Small intestine (tissue), 7 donors: Measurements from ENCODE around the gene RHOF. TPM values are rescaled to one million over a fixed set of nuclear protein-coding genes. Genes with fewer than 3 reads are reported as not detected.

Experiments
- DNase-seq, 2 donors: peaks; one replicate each; pipeline versions ENCODE4 v3.0.0 to v3.0.0-alpha.2; 2013
- FAIRE-seq: peaks from 2 replicates; lab custom pipeline; 2012; peaks lifted over from hg19 to GRCh38; lab: Jason Lieb, UNC
- H3K27ac ChIP-seq, 3 donors: one replicate each; pipeline ENCODE4 v1.5.1; 2013; ENCODE audit warnings: low read length in 2 of 3, mild to moderate bottlenecking in 2 of 3, control low read depth in 1 of 3, inconsistent platforms in 1 of 3, low read depth in 1 of 3, moderate library complexity in 1 of 3
- H3K27me3 ChIP-seq, 3 donors: one replicate each; pipeline ENCODE4 v1.6.1; 2013; ENCODE audit warnings: low read length in 3 of 3, inconsistent platforms in 1 of 3; ENCODE audit not compliant: control insufficient read depth in 3 of 3, insufficient read depth in 3 of 3
- H3K36me3 ChIP-seq, 3 donors: one replicate each; pipeline ENCODE4 v1.6.1; 2013; ENCODE audit warnings: low read length in 3 of 3, inconsistent platforms in 1 of 3, low read depth in 1 of 3, mild to moderate bottlenecking in 1 of 3, moderate library complexity in 1 of 3; ENCODE audit not compliant: control insufficient read depth in 3 of 3, insufficient read depth in 2 of 3
- H3K4me1 ChIP-seq, 3 donors: one replicate each; pipeline ENCODE4 v1.6.1; 2013; ENCODE audit warnings: low read length in 2 of 3, inconsistent platforms in 1 of 3, low read depth in 1 of 3, mild to moderate bottlenecking in 1 of 3, moderate library complexity in 1 of 3; ENCODE audit not compliant: control insufficient read depth in 3 of 3, insufficient read depth in 2 of 3
- H3K4me3 ChIP-seq, 3 donors: one replicate each; pipeline ENCODE4 v1.5.1; 2013; ENCODE audit warnings: low read length in 3 of 3, control low read depth in 1 of 3, inconsistent platforms in 1 of 3, low read depth in 1 of 3, mild to moderate bottlenecking in 1 of 3, moderate library complexity in 1 of 3
- H3K9me3 ChIP-seq, 2 donors: one replicate each; pipeline ENCODE4 v1.6.1; 2013; ENCODE audit warnings: low read depth in 1 of 2, low read length in 1 of 2; ENCODE audit not compliant: control insufficient read depth in 2 of 2, insufficient read depth in 1 of 2
- WGBS, 3 donors: extraction: QIAGEN DNeasy Blood & Tissue Kit; methylation state at CpG; one replicate each; pipeline ENCODE4 v1.1.7; 2013; 5-methylcytosine and 5-hydroxymethylcytosine counted together
- polyA plus RNA-seq, 4 donors: library from polyadenylated mRNA; stranded (reverse) in 3 of 4; unstranded in 1 of 4; fragments of 200-250 nt in 3 of 4; fragments of 120-200 nt in 1 of 4; gene quantifications; one replicate each; pipeline versions ENCODE4 v1.2.1 to v1.2.3, GENCODE V29; 2013
- donor health status: healthy with polysubstance abuse.
- donor health status: control.
- donor health status: control.
- donor health status: Bipolar disorder and iron deficiency.
- donor health status: healthy.

The RHOF gene
- polyA plus RNA-seq, 4 donors: 13.3 to 75.9 (median 43.6) TPM

DNA sequence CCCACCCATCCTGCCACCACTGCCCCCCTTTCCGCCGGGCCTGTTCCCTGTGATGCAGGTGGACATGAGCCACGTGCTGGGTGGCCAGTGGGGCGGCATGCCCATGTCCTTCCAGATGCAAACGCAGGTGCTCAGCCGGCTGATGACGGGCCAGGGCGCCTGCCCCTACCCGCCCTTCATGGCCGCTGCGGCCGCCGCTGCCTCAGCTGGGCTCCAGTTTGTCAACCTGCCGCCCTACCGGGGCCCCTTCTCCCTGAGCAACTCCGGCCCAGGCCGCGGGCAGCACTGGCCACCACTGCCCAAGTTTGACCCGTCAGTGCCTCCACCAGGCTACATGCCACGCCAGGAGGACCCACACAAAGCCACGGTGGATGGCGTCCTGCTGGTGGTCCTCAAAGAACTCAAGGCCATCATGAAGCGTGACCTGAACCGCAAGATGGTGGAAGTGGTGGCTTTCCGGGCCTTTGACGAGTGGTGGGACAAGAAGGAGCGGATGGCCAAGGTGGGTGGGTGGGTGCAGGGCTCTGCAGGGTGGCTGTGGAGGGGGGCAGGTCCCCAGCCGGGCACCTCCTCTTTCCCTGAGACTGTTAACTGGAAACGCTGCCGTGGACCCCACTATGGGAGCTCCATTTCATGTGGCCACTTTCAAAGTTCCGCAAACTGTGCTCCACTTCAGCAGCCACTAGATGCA is 21.1 kb upstream of the RHOF start:
- peaks cover 27 to 93% (median 38%) of the 10 kb centered on the region in 3 donors for H3K36me3 ChIP-seq
- no peak for DNase-seq
- peaks cover 0 to 28% (median 2%) of the 10 kb centered on the region in 3 donors for H3K4me1 ChIP-seq
- H3K27me3 ChIP-seq: no peaks in the 10 kb centered on the region
- no peak overlapping the region for H3K27ac ChIP-seq
- H3K4me3 ChIP-seq: no peak overlapping the region
- 93 to 95% (median 94%) methylated on average over 17 to 31 of the region's 31 CpGs for WGBS, 3 donors
- no peak for FAIRE-seq
- no peaks in the 10 kb centered on the region for H3K9me3 ChIP-seq

DNA sequence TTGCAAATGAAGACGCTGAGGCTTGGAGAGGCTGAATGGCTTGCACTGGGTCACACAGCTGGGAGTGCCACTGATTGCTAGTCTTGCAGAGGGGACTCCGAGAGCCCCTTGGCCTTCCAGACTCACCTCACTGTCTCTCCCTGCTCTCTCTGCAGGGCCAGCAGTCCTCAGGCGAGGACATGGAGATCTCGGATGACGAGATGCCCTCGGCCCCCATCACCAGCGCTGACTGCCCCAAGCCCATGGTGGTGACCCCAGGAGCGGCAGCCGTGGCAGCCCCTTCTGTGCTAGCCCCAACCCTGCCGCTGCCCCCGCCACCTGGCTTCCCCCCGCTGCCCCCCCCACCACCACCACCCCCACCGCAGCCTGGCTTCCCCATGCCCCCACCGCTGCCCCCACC is 20.5 kb upstream of the RHOF start:
- Histone ChIP-seq H3K4me1 (peaks cover 0 to 28% (median 2%) of the 10 kb centered on the region in 3 donors), H3K36me3 (peaks cover 24 to 92% (median 34%) of the 10 kb centered on the region in 3 donors), H3K4me3 (no peak overlapping the region), H3K27me3 (no peaks in the 10 kb centered on the region), H3K27ac (no peak overlapping the region), H3K9me3 (no peaks in the 10 kb centered on the region)
- DNase-seq (no peak), FAIRE-seq (no peak)
- 94 to 98% (median 94%) methylated on average over 7 to 14 of the region's 14 CpGs for WGBS, 3 donors

DNA sequence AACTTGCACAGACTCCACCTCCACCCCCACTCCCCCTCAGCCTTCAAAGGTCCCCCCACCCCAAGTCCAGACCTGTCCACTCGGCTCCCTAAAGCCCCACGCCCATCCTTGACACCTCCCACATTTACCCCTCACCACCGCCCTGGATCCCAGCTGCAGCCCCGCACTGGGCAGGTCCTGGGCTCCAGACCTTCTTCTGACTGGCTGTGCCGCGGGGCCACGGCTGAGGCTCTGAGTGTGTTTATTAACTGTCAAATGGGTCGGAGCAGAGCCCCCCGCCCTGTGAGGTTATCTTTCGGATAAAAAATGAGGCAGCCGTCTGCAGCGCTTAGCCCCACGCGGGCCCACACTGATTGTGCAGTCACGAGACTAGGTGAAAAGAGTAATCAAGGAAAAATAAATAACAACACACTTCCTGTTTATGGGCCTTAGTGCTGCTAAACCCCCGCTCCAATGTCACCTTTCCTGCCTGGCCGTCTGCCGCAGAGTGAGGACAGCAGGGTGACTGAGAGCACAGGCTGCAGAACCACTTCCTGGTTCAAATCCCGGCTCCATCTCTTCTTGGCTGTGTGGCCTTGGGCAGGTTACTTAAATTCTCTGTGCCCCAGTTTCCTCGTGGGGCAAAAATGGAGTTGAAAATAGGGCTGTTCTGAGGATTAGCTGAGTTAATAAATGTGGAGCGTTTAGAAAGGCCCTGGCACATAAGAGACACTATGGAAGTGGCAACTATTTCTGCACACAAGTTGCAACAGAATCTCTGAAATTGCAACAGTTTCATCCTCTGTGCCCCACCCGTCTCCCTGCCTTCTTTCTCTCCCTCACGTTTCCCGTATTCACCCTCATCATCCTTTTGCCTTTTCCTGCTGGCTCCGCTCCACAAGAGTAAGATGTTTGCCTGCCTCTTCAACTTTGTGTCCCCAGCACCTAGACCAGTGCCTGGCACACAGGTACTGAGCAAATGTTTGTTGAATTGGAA is 19.7 kb upstream of the RHOF start:
- Histone ChIP-seq H3K4me1 (peaks cover 0 to 28% (median 2%) of the 10 kb centered on the region in 3 donors), H3K9me3 (no peaks in the 10 kb centered on the region), H3K36me3 (peaks cover 23 to 92% (median 34%) of the 10 kb centered on the region in 3 donors), H3K27me3 (no peaks in the 10 kb centered on the region), H3K27ac (peak overlapping the region in 2 of 3 donors; percentile 3 to 81), H3K4me3 (peak overlapping the region in 2 of 3 donors; percentile 65 to 67)
- DNase-seq (peak; percentile 41), FAIRE-seq (no peak)
- 24 to 42% (median 31%) methylated on average over 25 of the region's 25 CpGs for WGBS, 3 donors

DNA sequence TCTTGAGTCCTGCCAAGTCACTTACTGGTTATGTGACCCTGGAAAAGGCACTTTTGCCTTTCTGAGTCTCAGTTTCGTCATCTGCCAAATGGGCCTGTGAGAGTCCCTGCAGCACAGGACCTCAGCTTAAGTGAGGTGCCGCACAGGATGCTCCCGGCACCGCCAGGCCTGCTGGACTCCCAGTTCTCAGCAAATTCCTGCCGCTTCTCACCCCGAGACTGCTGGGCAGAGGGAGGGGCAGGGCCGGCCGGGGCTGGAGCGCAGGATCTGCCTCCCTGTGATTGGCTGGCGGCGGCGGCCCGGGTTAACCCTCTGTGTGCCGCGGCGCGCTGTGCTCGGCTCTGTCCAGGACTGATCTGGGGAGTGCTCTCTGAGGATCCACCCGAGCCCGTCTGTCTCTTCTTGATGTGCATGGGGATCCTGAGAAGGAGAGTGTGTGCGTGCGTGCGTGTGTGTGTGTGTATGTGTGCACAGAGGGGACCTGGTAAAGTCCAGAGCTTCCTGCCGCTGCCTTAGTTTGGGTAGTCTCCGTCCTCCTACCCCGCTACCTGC is 18.9 kb upstream of the RHOF start:
- Histone ChIP-seq H3K27ac (peak overlapping the region; percentile 3 to 81 (median 9)), H3K4me1 (peaks cover 2 to 32% (median 3%) of the 10 kb centered on the region in 3 donors), H3K4me3 (peak overlapping the region; percentile 22 to 67 (median 65)), H3K27me3 (no peaks in the 10 kb centered on the region), H3K36me3 (peaks cover 18 to 92% (median 29%) of the 10 kb centered on the region in 3 donors), H3K9me3 (no peaks in the 10 kb centered on the region)
- FAIRE-seq: no peak
- 2 to 11% (median 7%) methylated on average over 24 to 26 of the region's 26 CpGs for WGBS, 3 donors
- peak; percentile 81 to 88 for DNase-seq

DNA sequence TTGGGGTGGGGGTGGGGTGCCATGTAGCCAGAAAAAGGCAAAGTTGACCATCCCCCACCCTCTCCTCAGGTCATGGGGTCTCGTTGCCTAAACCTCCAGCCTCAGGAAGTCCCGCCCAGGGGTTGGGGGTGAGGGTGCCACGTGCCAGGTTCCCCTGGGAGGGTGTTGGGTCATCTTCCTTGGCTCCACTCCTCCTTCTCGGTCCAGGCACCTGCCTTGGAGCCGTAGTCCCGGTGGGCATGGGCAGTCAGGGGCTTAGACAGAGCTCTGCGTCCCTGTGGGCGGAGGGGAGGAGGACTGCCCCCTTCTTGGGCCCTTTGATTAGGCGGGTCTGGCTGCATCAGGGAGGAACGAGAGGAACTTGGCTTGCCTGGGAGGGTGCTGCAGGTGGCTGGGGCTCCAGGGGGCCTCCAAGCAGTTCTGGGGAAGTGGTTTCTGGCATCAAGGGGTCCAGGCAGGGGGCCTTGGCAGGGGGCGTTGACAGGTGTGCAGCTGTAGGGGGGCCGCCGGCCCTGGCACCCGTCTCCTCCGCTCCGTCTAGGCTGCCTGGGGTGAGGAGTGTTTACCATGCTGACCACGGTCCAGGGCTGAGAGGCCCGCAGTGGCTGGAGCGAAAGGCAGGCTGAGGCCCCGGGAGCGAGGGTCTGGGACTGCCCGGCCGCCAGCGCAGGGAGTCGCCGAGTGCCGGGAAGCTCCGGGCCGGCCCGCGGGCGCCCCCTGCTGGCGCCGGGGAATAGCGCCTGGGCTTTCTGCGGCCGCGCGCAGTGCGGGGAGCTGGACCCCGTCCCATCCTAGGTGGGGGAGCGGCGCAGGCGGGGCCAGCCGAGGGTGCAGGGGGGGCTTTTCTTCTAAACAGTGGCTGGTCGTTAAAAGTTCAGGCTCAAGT is 18.2 kb upstream of the RHOF start:
- FAIRE-seq (no peak), DNase-seq (peak; percentile 55 to 83)
- Histone ChIP-seq H3K27ac (peak overlapping the region; percentile 28 to 81 (median 57)), H3K36me3 (peaks cover 12 to 91% (median 23%) of the 10 kb centered on the region in 3 donors), H3K27me3 (no peaks in the 10 kb centered on the region), H3K9me3 (no peaks in the 10 kb centered on the region), H3K4me1 (peaks cover 5 to 38% (median 8%) of the 10 kb centered on the region in 3 donors), H3K4me3 (peak overlapping the region; percentile 22 to 67 (median 65))
- WGBS, 3 donors: 4 to 5% (median 4%) methylated on average over 45 to 46 of the region's 46 CpGs

DNA sequence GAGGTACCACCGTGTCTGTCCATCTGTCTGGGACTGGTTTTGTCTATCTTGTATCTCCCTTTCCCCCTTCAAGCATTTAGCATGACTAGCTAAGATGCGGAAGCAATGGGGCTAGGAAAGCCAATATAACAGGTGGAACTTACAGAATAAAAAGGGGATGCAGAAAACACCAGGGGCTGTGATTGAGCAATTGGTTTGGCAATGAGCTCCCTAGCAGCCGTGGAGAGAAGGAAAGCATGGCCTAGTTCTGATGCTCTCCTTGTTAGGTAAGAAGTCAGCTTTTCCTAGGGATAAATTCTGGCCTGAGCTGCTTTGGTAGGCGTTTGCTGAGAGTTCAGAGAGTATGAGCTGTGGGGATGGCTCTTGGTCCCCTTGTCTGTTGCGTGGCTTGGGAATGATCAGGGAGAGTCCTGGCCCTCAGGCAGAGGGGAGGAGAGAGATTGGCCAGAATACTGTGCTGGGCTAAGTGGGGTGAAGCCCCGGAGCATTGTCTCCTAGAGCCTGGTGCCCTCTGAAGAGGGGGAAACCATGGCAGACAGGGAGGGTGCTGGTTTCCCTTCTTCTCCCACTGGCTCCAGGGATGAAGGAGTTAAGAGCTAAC is 17.4 kb upstream of the RHOF start:
- FAIRE-seq (no peak), DNase-seq (no peak)
- Histone ChIP-seq H3K4me3 (peak overlapping the region in 2 of 3 donors; percentile 65 to 67), H3K36me3 (peaks cover 12 to 92% (median 20%) of the 10 kb centered on the region in 3 donors), H3K27me3 (no peaks in the 10 kb centered on the region), H3K27ac (peak overlapping the region in 2 of 3 donors; percentile 8 to 81), H3K9me3 (no peaks in the 10 kb centered on the region), H3K4me1 (peaks cover 5 to 45% (median 10%) of the 10 kb centered on the region in 3 donors)
- WGBS, 3 donors: 50 to 53% (median 50%) methylated on average over 6 of the region's 6 CpGs

DNA sequence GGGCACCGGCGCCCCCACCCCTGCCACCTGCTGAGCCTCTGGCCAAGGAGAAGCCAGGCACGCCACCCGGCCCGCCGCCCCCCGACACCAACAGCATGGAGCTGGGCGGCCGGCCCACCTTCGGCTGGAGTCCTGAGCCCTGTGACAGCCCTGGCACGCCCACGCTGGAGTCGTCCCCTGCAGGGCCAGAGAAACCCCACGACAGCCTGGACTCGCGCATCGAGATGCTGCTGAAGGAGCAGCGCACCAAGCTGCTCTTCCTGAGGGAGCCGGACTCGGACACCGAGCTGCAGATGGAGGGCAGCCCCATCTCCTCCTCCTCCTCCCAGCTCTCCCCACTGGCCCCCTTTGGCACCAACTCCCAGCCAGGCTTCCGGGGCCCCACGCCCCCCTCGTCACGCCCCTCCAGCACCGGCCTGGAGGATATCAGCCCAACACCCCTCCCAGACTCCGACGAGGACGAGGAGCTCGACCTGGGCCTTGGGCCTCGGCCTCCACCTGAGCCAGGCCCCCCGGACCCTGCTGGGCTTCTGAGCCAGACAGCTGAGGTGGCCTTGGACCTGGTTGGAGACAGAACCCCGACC is 16.8 kb upstream of the RHOF start:
- no peak for FAIRE-seq
- peaks cover 12 to 89% (median 20%) of the 10 kb centered on the region in 3 donors for H3K36me3 ChIP-seq
- no peaks in the 10 kb centered on the region for H3K27me3 ChIP-seq
- DNase-seq: no peak
- no peaks in the 10 kb centered on the region for H3K9me3 ChIP-seq
- WGBS, 3 donors: 82 to 84% (median 82%) methylated on average over 22 to 33 of the region's 33 CpGs
- no peak overlapping the region for H3K4me3 ChIP-seq
- H3K27ac ChIP-seq: no peak overlapping the region
- peaks cover 5 to 49% (median 12%) of the 10 kb centered on the region in 3 donors for H3K4me1 ChIP-seq
